ENCODE results near the gene FAM135A. TPM values are rescaled to one million over a fixed set of nuclear protein-coding genes. Genes with fewer than 3 reads are reported as not detected.

Gene FAM135A
- total and polyA plus RNA-seq, 10 of the 15 experiments (the other 5 are each of a cell fraction or from before 2014, with no cell fraction given) = 3.9 to 24.5 (median 13.7) TPM

DNA sequence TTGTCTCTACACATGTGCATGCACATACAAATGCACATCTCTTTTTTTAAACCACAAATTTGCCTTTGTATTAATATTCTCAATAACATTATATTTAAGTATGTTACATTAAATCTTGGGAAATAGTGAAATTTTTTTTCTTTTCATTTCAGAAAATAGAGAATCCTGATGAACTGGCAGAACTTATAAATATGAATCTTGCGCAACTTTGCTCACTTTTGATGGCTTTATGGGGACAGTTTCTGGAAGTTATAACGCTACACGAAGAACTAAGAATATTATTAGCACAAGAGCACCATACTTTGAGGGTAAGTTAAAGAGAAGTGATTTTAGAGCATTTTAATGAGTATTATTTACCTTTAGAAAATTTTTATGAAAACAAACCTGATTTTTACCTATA lies 89.2 kb downstream of the FAM135A start:
- Histone ChIP-seq H3K36me3 (ENCODE audit: control insufficient read depth in 2 of 2, insufficient read depth in 2 of 2, low read length in 1 of 2) (peaks cover 0 to 16% of the 10 kb centered on the region in 2 experiments; a peak in 3 of 4 replicates), H3K27ac (ENCODE audit: control insufficient read depth, insufficient read depth) (no peak overlapping the region), H3K4me3 (no peak overlapping the region), H3K9ac (ENCODE audit: control insufficient read depth, insufficient read depth, low read length) (no peak overlapping the region), H3K79me2 (ENCODE audit: control insufficient read depth, insufficient read depth, low read length) (no peaks in the 10 kb centered on the region), H4K20me1 (ENCODE audit: control insufficient read depth, insufficient read depth) (no peaks in the 10 kb centered on the region), H3K27me3 (replicated peaks in 1 of 2; ENCODE audit: control insufficient read depth in 2 of 2, insufficient read depth in 2 of 2, low read length in 1 of 2) (no peaks in the 10 kb centered on the region), H3K4me2 (ENCODE audit: control insufficient read depth, insufficient read depth) (no peak overlapping the region), H2AFZ (ENCODE audit: control insufficient read depth, low read depth, low read length) (no peak overlapping the region), H3K9me3 (replicated peaks; ENCODE audit: control insufficient read depth, insufficient read depth, low read length) (peaks cover 10% of the 10 kb centered on the region), H3K4me1 (ENCODE audit: control insufficient read depth, insufficient read depth, low read length) (no peaks in the 10 kb centered on the region)
- TF ChIP-seq ZNF24 (IDR thresholded peaks at IDR 0.05) (no peak), NR2F1 (conservative IDR thresholded peaks at IDR 0.05) (no peak), SMC3 (IDR thresholded peaks at IDR 0.05; ENCODE audit: borderline replicate concordance, low read length) (no peak)
- TF ChIP-seq, protein P1, sequence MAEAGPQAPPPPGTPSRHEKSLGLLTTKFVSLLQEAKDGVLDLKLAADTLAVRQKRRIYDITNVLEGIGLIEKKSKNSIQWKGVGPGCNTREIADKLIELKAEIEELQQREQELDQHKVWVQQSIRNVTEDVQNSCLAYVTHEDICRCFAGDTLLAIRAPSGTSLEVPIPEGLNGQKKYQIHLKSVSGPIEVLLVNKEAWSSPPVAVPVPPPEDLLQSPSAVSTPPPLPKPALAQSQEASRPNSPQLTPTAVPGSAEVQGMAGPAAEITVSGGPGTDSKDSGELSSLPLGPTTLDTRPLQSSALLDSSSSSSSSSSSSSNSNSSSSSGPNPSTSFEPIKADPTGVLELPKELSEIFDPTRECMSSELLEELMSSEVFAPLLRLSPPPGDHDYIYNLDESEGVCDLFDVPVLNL (IDR thresholded peaks at IDR 0.05; ENCODE audit: low read depth, low read length) = no peak
- in situ Hi-C loops (cut with MboI) (loop anchor here (25.0 kb wide), 1 partner anchor 385 kb away; no protein-coding TSS in a partner anchor), intact Hi-C loops (cut with micrococcal nuclease; ENCODE audit: unreplicated experiment) (no loop called here)
- ChIA-PET CTCF (interaction anchor here (1.2 kb wide), 1 partner anchor 12 kb away, joined by 4 read pairs; no protein-coding TSS in a partner anchor), POLR2A (no interaction called here), RAD21 (ENCODE audit: unreplicated experiment) (no interaction called here), SMC1A (ENCODE audit: uncharacterized antibody, unreplicated experiment) (no interaction called here)
- no TSS peak for BruUV-seq (replicated peaks)
- no peak for ATAC-seq
- no peak for DNase-seq (ENCODE audit: low read depth, low spot score)
- FAIRE-seq = no peak
- WGBS (ENCODE audit: insufficient coverage, insufficient replicate concordance, low lambda C conversion rate, missing lambda C conversion rate) = 100% methylated on average over 3 of the region's 3 CpGs

DNA sequence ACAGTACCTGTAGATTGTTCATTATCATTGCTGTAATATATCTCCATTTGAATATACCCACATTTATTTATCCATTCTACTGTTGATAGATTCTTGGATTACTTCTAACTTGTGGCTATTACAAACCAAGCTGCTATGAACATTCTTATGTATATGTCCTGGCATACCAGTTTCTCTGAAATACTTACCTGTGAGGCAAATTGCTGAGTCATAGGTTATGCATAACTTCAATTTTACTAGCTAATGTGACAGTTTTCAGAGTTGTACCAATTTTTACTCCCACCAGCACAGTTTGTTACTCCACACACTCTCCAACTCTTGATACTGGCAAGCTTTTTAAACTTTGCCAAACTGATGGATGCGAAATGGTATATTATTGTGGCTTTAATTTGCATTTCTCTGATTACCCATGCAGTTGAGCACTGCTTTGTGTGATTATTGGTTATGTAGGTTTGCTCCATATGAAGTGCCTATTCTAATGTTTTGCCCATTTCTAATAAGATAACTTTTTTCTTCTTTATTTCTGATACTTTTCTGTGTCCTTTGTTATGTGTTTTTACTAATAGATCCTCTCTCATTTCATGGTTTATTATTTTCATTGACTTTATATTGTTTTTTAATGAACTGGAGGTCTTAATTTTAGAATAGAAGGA lies 90.6 kb downstream of the FAM135A start:
- H3K27me3 ChIP-seq (replicated peaks in 1 of 2; ENCODE audit: control insufficient read depth in 2 of 2, insufficient read depth in 2 of 2, low read length in 1 of 2) = no peaks in the 10 kb centered on the region
- no peaks in the 10 kb centered on the region for H3K79me2 ChIP-seq (ENCODE audit: control insufficient read depth, insufficient read depth, low read length)
- intact Hi-C loops (cut with micrococcal nuclease; ENCODE audit: unreplicated experiment) (no loop called here), in situ Hi-C loops (cut with MboI) (loop anchor here (25.0 kb wide), 1 partner anchor 383 kb away; no protein-coding TSS in a partner anchor)
- H3K36me3 ChIP-seq (ENCODE audit: control insufficient read depth in 2 of 2, insufficient read depth in 2 of 2, low read length in 1 of 2) = peaks cover 0 to 16% of the 10 kb centered on the region in 2 experiments; a peak in 3 of 4 replicates
- H3K9ac ChIP-seq (ENCODE audit: control insufficient read depth, insufficient read depth, low read length) = no peak overlapping the region
- H2AFZ ChIP-seq (ENCODE audit: control insufficient read depth, low read depth, low read length) = no peak overlapping the region
- WGBS (ENCODE audit: insufficient coverage, insufficient replicate concordance, low lambda C conversion rate, missing lambda C conversion rate) = 94% methylated on average over 1 of the region's 1 CpG
- ChIA-PET RAD21 (ENCODE audit: unreplicated experiment) (no interaction called here), SMC1A (ENCODE audit: uncharacterized antibody, unreplicated experiment) (no interaction called here), CTCF (interaction anchor here (0.5 kb wide), 1 partner anchor 17 kb away, joined by 3 read pairs; no protein-coding TSS in a partner anchor), POLR2A (no interaction called here)
- FAIRE-seq (no peak), ATAC-seq (no peak), DNase-seq (ENCODE audit: low read depth, low spot score) (no peak)
- no peak for TF ChIP-seq HDAC2 (IDR thresholded peaks at IDR 0.05)
- peak; percentile 84; the same call in 1 of the 2 replicates for TF ChIP-seq CBX5 (IDR thresholded peaks at IDR 0.05; ENCODE audit: low read depth)
- no peak for TF ChIP-seq RUNX3 (IDR thresholded peaks at IDR 0.05; ENCODE audit: low read length)
- TF ChIP-seq NFIC (IDR thresholded peaks at IDR 0.05; ENCODE audit: low read depth, low read length) = no peak
- no peak overlapping the region for H3K27ac ChIP-seq (ENCODE audit: control insufficient read depth, insufficient read depth)
- no peaks in the 10 kb centered on the region for H4K20me1 ChIP-seq (ENCODE audit: control insufficient read depth, insufficient read depth)
- H3K9me3 ChIP-seq (replicated peaks; ENCODE audit: control insufficient read depth, insufficient read depth, low read length) = peaks cover 10% of the 10 kb centered on the region
- no peak overlapping the region for H3K4me2 ChIP-seq (ENCODE audit: control insufficient read depth, insufficient read depth)
- no peak overlapping the region for H3K4me3 ChIP-seq
- BruUV-seq (replicated peaks) = no TSS peak
- H3K4me1 ChIP-seq (ENCODE audit: control insufficient read depth, insufficient read depth, low read length) = no peaks in the 10 kb centered on the region

Data from GM12878 (cell line).